HL-60 (cell line): ENCODE measurements around the gene OR52M1.

Experiments used
- CTCF ChIP-seq: IDR thresholded peaks from one replicate; pipeline ENCODE4 v1.5.1; 2011; ENCODE audit warnings: low read length, control low read depth, inconsistent platforms; ENCODE audit not compliant: insufficient read depth
- GABPA ChIP-seq: IDR thresholded peaks from 2 replicates; pipeline ENCODE4 v1.6.1; 2012; ENCODE audit warnings: low read depth
- REST ChIP-seq: IDR thresholded peaks from 2 replicates; pipeline ENCODE4 v1.6.1; 2012; ENCODE audit warnings: low read depth; ENCODE audit not compliant: insufficient replicate concordance
- SPI1 ChIP-seq: IDR thresholded peaks from 2 replicates; pipeline ENCODE4 v1.6.1; 2012; ENCODE audit warnings: low read depth, mild to moderate bottlenecking, borderline replicate concordance

- TF ChIP-seq CTCF (no peak), SPI1 (no peak), GABPA (no peak), REST (no peak)
Observed at GRCh38 chr11:4522339-4522738, 22.7 kb upstream of the OR52M1 start.
